Stimulated activated CD8-positive, alpha-beta memory T cell treated with anti-CD3 and anti-CD28 coated beads, Interleukin-4, amount 100 ng/mL, for 48 hours (primary cell): ENCODE results near the gene PRKCA.

Experiments
- DNase-seq: peaks from one replicate; pipeline ENCODE4 v3.0.0-alpha.2; 2020

PRKCA gene

DNA sequence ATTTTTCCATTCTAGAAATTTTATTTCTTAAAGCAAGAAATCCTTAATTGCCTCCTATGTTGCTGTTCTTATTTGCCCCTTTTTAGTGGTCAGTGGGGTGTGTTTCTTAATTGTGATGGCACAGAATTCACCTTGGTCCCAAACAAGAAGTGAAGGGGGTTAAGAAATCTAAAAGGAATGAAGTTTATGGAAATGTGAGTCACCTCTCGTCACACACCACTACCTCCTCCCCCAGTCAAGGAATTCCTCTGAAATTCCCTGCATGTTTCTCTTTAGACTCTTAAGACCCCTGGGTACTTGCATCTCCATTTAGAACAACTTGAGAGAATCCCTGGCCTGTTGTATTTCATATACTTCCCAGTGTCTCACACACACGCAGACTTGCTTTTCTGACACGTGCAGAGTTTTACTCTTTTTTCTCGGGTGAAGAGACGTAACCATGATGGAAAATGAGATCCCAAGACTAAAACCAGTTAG, 247.4 kb downstream of the PRKCA start:
- no peak for DNase-seq

DNA sequence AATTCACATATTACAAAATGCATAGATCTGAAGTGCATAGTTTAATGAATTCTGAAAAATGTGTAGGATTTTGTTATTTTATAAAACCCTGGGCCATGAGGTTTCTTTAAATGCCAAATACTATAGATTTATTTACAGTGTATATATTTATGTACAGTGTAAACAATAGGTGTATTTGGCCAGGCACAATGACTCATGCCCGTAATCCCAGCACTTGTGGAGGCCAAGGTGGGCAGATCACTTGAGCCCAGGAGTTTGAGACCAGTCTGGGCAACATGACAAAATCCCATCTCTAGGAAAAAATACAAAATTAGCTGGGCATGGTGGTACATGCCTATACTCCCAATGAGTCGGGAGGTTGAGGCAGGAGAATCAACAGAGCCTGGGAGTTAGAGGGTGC, 249.4 kb downstream of the PRKCA start:
- DNase-seq, result no peak

DNA sequence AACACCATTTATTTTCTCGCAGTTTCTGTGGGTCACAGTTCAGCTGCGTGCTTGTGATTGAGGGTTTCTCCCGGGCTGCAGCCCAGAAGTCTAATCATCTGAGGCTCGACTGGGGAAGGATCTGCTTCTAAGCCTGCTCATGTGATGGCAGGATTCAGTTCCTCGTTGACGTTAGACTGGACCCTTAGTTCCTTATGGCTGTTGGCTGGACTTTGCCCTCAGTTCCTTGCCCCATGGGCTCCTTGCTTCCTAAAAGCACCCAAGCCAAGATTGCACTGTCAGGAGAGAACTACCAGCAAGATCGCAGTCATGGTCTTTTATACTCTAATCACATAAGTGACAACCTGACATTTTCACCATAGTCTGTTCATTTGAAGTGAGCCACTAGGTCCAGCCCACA, 250.0 kb downstream of the PRKCA start:
- no peak for DNase-seq

DNA sequence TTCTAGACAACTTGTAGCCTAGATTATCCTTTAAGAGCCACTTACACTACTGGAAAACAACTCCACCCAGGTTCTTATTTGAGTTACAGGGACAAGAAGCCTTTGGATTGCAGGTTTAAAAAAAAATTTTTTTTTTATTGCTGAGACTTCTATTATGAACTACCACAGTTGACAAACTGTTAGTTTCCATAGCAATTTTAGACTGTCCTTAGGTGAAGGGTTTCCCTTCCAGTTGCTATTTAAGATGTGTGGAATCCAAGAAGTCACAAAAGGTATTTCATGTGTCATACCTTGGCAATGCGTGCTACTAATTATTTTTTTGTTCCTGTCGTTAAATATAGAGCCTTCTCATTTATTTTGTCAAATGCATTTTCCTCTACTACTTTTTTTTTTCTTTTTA, 253.2 kb downstream of the PRKCA start:
- no peak for DNase-seq

DNA sequence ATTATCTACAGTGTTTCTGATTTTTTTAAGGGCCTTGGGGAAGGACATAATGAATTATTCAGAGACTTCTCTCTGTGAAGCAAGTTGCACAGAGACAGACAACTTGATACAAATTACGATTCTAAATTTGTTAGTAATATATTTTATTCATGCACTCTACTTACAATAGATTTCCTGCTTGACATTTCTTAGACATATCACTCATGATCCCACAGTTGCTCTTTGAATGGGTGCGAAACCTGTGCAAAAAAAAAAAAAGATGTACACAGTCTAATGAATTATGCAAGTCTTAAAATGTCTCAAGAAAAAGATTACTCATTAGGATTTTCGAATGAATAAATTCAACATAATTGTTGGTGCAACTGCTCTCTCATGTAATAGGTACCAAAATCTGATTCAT, 254.8 kb downstream of the PRKCA start:
- no peak for DNase-seq

DNA sequence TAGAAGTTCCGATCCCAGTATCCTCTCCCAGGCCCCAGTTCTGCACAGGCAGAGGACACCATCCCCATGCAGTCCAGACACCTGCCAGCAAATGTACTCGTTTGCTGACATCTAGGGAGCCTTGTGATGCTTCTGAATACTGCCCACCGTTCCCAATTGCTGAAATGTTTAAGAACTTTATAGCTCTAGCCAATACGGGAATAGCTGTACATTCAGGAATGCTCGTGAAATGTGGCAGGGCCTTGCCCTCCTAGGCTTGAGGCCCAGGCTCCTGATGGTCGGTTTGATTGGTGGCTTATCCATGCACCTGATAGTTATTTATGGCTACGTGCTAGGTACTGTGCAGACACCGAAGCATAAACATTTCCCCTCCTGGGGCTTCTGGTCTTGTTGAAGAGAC, 255.5 kb downstream of the PRKCA start:
- no peak for DNase-seq

DNA sequence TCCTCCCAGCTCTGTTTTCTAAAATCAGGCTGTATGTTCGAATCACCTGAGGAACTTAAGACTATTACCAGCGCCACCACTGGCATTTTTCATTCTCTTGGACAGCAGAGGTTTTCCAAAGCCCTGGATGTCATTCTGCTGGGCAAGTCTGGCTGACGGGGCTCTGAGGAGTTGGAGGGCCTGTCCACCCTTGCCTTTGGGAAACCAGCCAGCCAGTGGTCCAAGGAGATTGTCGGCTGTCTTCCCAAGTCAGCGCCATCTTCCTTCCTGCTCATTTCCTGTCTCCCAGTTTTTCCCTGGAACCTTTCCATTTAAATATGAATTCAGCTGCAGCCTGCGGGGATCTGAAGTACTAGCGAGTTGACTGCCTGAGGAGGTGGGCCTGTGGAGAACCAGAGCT, 258.3 kb downstream of the PRKCA start:
- no peak for DNase-seq

DNA sequence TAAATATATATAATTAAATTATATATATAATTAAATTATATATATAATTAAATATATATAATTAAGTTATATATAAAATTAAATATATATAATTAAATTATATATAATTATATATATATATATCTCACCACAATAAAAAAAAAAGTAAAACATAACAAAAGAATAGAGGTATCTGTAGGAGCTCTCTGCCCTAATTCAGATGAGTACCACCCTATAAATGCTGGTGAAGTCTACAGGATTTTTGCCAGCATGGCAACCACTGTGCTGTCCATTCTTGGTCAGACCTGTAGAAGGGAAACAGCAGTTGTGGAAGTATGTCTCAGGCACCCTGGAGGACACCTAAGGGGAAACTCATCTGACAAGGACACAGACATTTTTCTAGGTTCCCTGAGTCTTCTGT, 259.7 kb downstream of the PRKCA start:
- no peak for DNase-seq

DNA sequence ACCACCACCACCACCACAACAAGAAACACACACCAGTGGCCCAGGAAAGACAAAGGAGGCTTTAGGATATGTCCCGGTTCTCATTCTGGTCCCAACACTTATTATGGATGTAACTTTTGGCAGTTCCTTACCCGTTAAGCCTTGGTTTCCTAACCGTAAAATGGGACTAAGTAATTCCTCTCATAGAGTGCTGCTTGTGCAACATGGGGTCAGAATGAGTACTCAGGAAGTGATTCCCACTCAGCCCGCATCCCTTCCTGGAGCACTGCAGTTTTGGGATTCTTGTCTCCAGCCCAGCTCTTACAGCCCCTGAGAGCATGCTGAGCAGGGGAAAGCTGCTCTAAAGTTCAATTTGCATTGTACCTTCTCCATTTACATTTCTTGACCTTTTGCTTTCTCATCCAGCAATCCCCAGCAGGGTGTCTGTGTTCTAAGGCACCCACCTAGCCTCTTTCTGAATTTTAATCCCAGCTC, 262.6 kb downstream of the PRKCA start:
- DNase-seq, result no peak

DNA sequence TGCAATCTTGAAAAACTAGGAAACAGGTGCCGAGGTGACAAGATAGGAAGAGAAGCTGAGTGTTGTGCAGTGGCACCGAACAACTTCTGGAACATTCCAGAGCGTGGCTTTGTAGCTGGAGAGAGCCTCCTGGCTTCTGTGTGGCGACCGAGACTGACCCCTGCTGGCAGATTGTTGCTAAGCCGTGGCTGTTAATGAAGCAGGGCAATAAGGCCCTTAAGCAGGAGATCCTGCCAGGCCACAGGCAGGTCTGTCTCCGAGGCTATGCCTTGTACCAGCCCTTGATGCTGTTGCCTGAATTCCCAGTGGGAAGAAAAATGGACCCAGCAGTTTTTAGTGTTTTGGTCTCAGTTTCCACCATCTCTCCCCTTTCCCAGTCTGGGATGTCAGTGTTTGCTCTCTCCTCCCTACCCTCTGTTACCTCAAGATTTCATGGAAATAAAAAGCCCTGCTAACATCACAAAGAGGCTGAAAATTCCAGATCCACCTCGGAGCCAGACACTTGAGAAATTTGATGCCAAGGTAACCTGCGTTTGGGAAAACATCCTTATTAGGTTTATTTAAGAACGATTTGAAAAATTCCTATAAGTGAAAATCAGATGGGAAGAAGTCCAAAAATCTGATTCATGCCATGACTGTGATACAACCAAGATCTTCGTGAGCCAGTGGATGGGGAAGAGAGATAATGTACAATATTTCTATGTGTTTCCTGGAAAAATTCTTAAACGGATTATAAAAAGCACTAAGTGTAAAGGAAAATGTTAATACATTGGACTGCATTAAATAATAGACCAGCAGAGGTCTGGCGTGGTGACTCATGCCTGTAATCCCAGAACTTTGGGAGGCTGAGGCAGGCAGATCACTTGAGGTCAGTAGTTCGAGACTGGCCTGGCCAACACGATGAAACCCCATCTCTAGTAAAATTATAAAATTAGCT, 265.1 kb downstream of the PRKCA start:
- DNase-seq, result peak; percentile 91

DNA sequence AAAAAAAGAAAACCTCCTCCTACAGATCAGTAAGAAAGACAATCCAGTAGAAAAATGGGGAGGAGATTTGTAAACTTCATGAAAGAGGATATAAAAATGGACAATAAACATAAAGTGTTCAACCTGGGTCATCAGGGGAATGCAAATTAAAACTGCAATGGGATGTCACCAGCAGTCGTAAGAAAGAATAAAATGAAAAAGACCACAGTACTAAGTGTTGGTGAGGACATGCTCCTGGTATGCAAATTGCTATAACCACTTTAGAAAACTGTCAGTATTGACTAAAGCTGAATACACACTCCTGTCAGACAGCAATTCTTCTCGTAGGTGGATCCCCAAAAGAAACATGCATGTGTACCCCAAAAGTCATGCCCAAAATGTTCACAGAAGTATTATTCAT, 267.2 kb downstream of the PRKCA start:
- no peak for DNase-seq

DNA sequence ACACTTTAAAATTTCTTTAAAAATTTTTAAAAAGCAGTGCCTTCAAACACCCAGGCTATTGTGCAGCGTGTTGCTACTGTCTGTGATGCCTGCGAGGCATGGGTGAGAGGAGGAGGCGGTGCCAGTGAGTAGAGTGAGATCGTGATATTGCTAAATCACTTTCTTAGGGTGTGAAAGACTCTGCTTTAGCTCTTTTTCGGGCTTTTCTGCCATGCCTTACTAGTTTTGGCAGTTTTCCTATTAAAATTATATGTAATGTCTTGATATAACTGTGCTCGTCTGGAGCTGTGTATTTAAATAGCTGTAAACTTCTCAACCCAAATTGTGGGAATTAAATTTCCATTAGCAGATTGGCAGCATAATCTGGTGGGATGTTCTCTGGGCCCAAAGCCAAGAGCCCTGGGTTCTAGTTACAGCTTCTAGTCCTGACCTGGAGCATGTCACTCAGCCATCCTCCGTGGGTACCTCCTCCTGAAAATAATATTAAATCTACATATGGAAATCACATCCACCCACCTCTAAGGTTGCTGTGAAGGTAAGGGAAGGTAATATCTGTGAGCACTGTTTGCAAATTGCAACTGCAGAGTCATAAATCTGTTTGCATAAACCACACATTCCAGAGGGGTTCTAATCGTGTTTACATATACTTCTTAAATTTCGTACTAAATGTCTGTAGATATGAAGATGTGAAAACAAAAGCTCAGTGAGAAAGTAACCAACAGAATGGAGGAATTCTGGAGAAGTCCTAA, 268.2 kb downstream of the PRKCA start:
- DNase-seq, result no peak

DNA sequence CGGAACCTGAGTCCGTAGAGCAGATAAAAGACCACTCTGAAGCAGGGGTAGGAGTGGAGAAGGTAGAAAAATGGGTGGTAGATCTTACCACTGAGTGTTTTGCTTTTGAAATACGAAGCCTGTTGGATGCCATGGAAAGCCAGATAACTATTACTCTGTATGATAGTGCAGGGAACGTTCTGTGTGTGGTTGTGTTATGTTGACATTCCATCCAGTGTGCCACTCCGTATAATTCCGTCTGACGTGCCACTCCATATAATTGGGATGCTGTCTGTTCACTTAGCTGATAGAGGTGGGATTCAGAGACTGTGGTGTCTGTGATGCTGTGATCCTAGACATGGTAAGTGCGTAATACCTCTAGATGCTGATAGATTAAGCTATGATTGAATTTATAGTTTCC, 269.3 kb downstream of the PRKCA start:
- DNase-seq, result no peak

DNA sequence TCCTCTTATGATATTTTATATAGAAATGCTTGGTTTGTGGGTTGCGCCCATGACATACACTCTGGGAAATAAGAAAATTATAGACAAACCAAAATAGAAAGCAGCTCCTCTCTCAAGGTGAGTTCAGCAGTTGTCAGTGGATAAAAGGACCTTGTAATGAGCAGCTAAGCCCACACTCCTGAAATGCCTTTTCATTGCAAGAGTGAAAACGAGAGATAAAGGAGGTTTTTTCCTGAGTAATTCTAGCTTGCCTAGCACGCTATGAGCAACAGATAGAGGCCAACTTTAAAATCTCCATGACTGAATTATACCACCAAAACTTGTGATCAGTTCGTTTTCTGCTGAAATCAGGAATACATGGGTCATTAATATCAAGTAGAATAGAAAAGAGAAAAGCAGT, 270.7 kb downstream of the PRKCA start:
- no peak for DNase-seq

DNA sequence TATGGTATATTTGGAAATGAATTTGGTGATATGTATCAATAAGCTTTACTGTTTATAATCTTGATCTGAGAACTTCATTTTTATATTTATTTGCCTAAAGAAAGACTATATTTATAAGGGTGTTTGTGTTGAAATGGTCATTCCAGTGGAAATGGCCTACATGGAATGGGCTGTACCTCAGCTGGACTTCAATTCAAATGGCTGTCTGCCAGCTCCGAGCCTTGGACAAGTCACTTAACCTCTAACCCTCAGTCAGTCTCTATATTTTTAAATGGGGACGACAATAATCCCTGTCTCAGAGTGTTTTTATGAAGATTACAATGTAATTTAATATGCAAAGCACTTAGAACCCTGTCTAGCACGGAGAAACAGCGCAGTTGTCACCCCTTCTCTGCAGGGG, 271.7 kb downstream of the PRKCA start:
- DNase-seq, result no peak

DNA sequence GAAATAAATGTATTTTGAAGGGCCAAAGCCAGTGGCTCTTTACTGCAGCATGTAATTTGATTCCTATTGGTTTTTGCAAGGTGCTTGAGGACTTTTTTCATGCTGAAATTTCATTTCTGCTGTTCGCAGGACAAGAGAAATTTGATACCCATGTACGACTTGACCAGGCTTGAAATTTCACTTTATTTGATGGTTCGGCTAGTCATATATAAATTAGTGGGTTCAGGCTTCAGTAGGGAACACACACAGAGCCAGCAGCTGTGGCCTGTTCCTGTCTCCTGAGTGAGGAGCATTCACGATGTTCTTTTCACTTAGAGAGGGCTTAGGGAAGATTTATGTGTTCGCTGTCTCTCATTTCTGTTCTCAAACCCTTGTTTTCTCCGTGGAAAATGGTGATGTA, 274.1 kb downstream of the PRKCA start:
- DNase-seq, result no peak

DNA sequence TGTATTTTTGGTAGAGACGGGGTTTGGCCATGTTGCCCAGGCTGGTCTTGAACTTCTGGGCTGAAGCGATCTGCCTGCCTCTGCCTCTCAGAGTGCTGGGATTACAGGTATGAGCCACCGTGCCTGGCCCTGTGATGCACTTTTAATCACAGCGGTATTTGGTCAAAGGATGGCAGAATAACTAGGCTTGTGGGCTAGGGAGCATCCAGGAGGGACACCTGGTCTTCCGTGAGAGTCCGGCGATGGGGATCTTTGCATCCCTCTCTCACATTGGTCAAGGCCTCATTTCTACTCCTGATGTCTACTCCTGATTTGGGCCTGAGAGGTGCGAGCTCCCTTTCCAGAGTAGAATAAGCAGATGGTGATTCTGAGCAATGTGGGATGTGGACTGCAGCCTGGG, 274.6 kb downstream of the PRKCA start:
- DNase-seq, result no peak

DNA sequence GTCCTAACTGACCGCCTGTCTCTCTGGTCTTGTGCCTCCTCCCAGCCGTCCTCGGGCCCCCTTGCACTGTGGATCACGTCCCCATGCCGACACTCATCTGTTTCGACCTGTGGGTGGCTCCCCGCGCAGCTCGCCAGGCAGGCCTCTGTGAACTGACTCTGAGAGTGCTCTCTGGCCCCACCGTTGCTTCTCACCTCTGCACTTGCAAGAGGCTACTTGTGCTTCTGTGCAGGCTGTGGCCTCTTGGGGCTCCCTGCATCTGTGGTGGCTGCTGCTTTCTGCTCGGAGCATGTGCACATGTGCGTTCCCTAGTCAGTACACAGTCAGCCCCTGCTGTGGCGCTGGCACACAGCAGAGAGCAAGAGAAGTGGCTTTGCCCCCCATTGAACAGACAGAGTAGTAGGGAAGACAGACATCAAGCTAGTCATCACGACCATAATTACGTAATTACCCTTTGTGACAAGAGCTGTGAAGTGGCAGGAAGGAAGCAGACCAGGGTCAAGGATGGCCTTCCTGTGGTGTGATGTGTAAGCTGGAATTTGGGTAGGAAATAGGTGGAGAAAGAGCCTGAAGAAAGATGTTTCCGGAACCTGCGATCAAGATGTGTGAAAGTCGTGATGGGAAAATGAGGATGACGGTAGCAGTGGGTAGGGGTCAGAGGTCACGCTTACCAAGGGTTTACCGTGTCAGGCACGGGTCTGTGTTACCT, 276.5 kb downstream of the PRKCA start:
- DNase-seq, result no peak

DNA sequence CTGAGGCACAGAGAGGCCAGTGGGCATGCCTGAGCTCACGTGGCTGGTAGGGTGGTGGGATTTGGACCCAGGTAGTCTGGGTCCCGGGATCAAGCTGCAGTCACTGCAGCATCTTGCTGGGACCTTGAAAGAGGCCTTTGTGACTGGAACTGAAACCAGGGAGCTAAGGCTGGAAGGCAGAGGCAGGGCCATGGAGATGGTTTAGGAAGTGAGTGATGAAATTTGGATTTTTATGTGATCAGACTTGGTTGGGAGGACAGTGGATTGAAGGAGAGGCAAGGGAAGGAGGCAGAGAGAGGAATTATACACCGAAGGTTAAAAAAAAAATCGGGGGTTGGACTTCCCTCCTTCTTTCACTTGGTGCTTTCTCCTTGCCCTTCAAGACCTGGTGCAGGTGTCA, 277.1 kb downstream of the PRKCA start:
- no peak for DNase-seq

DNA sequence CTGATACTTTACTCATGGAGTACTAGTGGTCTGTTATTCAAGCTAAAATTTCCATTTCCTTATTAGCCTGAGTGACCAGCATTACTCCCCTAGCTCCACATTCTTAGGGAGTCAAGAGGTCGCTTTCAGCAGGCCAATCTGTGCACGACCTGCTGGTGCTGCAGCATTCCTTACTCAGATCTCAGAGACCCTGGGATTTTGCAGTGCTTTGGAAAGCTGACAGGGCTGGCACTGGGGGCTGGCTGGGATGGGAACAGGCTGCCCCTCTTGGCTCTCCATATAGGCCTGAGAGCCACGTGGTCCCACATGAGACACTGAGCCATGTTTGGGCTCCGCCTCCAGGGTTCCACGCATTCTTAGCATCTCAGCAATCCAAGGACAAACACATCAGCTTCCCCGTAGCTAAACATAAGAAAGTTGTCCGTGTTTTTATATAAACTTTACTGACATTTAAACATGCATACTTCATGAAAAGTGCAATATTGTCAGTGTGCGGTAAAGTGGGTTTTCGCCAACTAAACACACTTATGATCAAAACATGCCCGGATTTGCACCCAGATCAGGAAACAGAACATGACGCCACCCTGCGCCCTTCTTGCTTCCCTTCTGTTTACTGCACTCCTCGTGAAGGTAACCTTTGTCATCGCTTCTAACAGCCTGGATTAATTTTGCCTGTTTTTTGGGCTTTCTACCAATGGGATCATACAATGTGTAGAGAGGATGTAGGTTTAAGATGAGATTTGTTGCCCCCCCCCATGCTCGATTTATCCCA, 278.0 kb downstream of the PRKCA start:
- DNase-seq, result no peak

DNA sequence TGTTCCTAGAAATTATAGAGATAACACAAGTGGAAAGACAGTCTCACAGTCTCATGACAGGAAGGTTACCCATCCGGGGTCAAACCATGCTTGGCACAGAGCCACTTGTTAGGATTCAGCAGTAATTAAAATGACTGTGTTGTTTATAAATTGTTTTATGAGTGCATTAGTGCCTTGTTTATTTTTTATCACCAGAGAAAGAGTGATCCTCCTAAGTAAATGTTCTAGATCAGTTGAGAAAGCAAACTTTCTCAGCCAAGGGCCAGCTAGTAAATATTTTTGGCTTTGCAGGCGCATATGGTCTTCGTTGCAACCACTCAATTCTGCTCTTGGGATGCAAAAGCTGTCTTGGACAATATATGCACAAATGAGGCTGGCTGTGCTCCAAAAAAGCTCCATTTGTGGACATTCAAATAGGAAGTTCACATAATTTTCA, 278.6 kb downstream of the PRKCA start:
- DNase-seq, result no peak

DNA sequence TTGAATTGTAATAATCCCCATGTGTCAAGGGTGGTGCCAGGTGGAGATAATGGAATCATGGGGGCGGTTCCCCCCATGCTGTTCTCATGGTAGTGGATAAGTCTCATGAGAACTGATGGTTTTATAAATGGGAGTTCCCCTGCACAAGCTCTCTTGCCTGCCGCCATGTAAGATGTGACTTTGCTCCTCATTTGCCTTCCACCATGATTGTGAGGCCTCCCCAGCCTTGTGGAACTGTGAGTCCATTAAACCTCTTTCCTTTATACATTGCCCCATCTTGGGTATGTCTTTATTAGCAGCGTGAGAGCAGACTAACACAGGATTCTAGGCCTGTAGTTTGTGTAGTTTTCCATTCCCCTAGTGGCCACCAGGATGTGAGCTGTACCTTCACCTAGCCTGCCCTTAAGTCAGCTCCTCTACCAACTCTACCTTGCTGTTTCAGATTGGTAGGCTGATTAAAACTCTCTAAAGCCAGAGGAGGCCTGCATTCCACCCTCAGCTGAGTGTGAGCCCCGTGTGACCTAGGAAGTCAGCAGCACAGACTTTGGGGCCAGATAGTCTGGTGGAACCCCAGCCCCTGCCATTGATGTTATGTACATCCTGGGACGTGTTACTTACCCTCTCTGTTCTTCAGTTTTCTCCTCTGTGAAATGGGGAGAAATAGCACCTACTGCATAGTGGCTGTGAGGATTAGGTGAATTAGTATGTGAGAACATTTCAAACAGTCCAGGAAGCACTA, 280.1 kb downstream of the PRKCA start:
- DNase-seq, result no peak
